Tongue (tissue), 2 donors: ENCODE data around the gene BASP1. TPM values are rescaled to one million over a fixed set of nuclear protein-coding genes. Genes with fewer than 3 reads are reported as not detected.
A peak's percentile ranks its signal among the peaks of the same experiment; 100 is the strongest.
"Not testable (repeated sequence)": the region's sequence is repeated elsewhere in the genome, so short reads cannot be mapped to it uniquely, and the experiment has no call there.

Experiments used
- DNase-seq: peaks from one replicate; pipeline ENCODE4 v3.0.0-alpha.2; 2015
- total RNA-seq: library from RNA; depleted of rRNA; stranded (reverse); fragments of >200 nt; gene quantifications from one replicate; pipeline ENCODE4 v1.2.3, GENCODE V29; 2014

The BASP1 gene
- total RNA-seq, 1 donor from 2014 or later: 36.0 TPM

- no peak for DNase-seq
These were observed 6.1 kb downstream of the BASP1 start for GRCh38 chr5:17223367-17224185.

- DNase-seq: no peak
These were observed 7.6 kb downstream of the BASP1 start for GRCh38 chr5:17224858-17225511.

- DNase-seq: no peak
These were observed 8.1 kb downstream of the BASP1 start for GRCh38 chr5:17225520-17225919.

- DNase-seq: no peak
These were observed 10.4 kb downstream of the BASP1 start for GRCh38 chr5:17227868-17228267.

- DNase-seq: peak; percentile 54
These were observed 11.4 kb downstream of the BASP1 start for GRCh38 chr5:17228821-17229291.

GRCh38 chr5:17229313-17229712 is 11.9 kb downstream of the BASP1 start:
- no peak for DNase-seq

GRCh38 chr5:17230191-17230590 is 12.8 kb downstream of the BASP1 start:
- no peak for DNase-seq

- DNase-seq: no peak
These were observed 13.5 kb downstream of the BASP1 start for GRCh38 chr5:17230808-17231525.

- DNase-seq: no peak
These were observed 15.0 kb downstream of the BASP1 start for GRCh38 chr5:17232405-17232804.

GRCh38 chr5:17233488-17233887 is 16.1 kb downstream of the BASP1 start:
- DNase-seq: no peak

GRCh38 chr5:17234374-17234773 is 16.9 kb downstream of the BASP1 start:
- no peak for DNase-seq

- no peak for DNase-seq
These were observed 18.4 kb downstream of the BASP1 start for GRCh38 chr5:17235731-17236330.

GRCh38 chr5:17238521-17239041 is 21.1 kb downstream of the BASP1 start:
- no peak for DNase-seq

GRCh38 chr5:17239953-17240352 is 22.5 kb downstream of the BASP1 start:
- DNase-seq: no peak

- no peak for DNase-seq
These were observed 23.1 kb downstream of the BASP1 start for GRCh38 chr5:17240487-17240886.

- no peak for DNase-seq
These were observed 24.2 kb downstream of the BASP1 start for GRCh38 chr5:17241635-17242034.

GRCh38 chr5:17243287-17244063 is 26.0 kb downstream of the BASP1 start:
- no peak for DNase-seq

- no peak for DNase-seq
These were observed 31.7 kb downstream of the BASP1 start for GRCh38 chr5:17249029-17249634.

- not testable (repeated sequence) for DNase-seq
These were observed 32.4 kb downstream of the BASP1 start for GRCh38 chr5:17249841-17250240.

GRCh38 chr5:17252543-17252942 is 35.1 kb downstream of the BASP1 start:
- no peak for DNase-seq

GRCh38 chr5:17255471-17256021 is 38.1 kb downstream of the BASP1 start:
- DNase-seq: no peak
